Neural cell (in vitro differentiated cells): ENCODE data around the gene SDK1. TPM values are rescaled to one million over a fixed set of nuclear protein-coding genes. Genes with fewer than 3 reads are reported as not detected.

Experiments used
- H2AFZ ChIP-seq: fragments of 200-600, 300-800 bp; sonication (generic), shearing (Covaris generic); 2 replicates; pipeline ENCODE4 v1.6.0; 2014; ENCODE audit warnings: low read depth, mild to moderate bottlenecking, antibody characterized with exemption, low read length, moderate library complexity
- H3F3A ChIP-seq: fragments of 200-600 bp; shearing (Covaris generic); 2 replicates; pipeline ENCODE4 v1.6.1; 2016; ENCODE audit warnings: mild to moderate bottlenecking, moderate library complexity, mixed read lengths, antibody characterized with exemption, low read length; ENCODE audit not compliant: insufficient read depth, poor library complexity, severe bottlenecking
- H3K27ac ChIP-seq: fragments of 200-600, 300-800 bp; sonication (generic), shearing (Covaris generic); 2 replicates; pipeline ENCODE4 v1.5.1; 2014; ENCODE audit warnings: mild to moderate bottlenecking, low read length, moderate library complexity
- H3K27me3 ChIP-seq: fragments of 300-800, 200-600 bp; sonication (generic), shearing (Covaris generic); 2 replicates; pipeline ENCODE4 v1.6.0; 2014; ENCODE audit warnings: mild to moderate bottlenecking, low read depth, low read length, moderate library complexity; ENCODE audit not compliant: insufficient read depth
- H3K36me3 ChIP-seq: fragments of 300-800, 200-600 bp; sonication (generic), shearing (Covaris generic); 2 replicates; pipeline ENCODE4 v1.5.1; 2014; ENCODE audit warnings: mild to moderate bottlenecking, antibody characterized with exemption, low read length, moderate library complexity; ENCODE audit not compliant: insufficient read depth
- H3K4me2 ChIP-seq: fragments of 300-800, 200-600 bp; sonication (generic), shearing (Covaris generic); 2 replicates; pipeline ENCODE4 v1.6.0; 2014; ENCODE audit warnings: mild to moderate bottlenecking, low read length
- H3K4me3 ChIP-seq: fragments of 300-800, 200-600 bp; sonication (generic), shearing (Covaris generic); 2 replicates; pipeline ENCODE4 v1.5.1; 2014; ENCODE audit warnings: mild to moderate bottlenecking, low read length, moderate library complexity
- H3K79me2 ChIP-seq: fragments of 200-600 bp; shearing (Covaris generic); replicated peaks from 2 replicates; pipeline ENCODE4 v1.6.0; 2014; ENCODE audit warnings: mild to moderate bottlenecking, low read length, moderate library complexity; ENCODE audit not compliant: insufficient read depth
- H3K9ac ChIP-seq: fragments of 300-800, 200-600 bp; sonication (generic), shearing (Covaris generic); 2 replicates; pipeline ENCODE4 v1.6.1; 2016; ENCODE audit warnings: mild to moderate bottlenecking, low read length, mixed read lengths
- H3K9me2 ChIP-seq: fragments of 200-600 bp; shearing (Covaris generic); 2 replicates; pipeline ENCODE4 v1.6.1; 2016; ENCODE audit warnings: mild to moderate bottlenecking, low read length, mixed read lengths; ENCODE audit not compliant: insufficient read depth
- H3K9me3 ChIP-seq: fragments of 200-600, 300-800 bp; sonication (generic), shearing (Covaris generic); 2 replicates; pipeline ENCODE4 v1.6.1; 2016; ENCODE audit warnings: mild to moderate bottlenecking, mixed run types, low read length, moderate library complexity, mixed read lengths
- H4K20me1 ChIP-seq: fragments of 200-600 bp; shearing (Covaris generic); 2 replicates; pipeline ENCODE4 v1.6.1; 2016; ENCODE audit warnings: mild to moderate bottlenecking, mixed run types; ENCODE audit not compliant: insufficient read depth
- EP300 ChIP-seq: fragments of 450-650 bp; conservative IDR thresholded peaks from 2 replicates; pipeline ENCODE4 v1.6.1; 2014; ENCODE audit warnings: antibody characterized with exemption, mild to moderate bottlenecking, moderate library complexity; ENCODE audit not compliant: poor library complexity, severe bottlenecking
- EZH2 ChIP-seq: fragments of 200-600, 300-800 bp; shearing (Covaris generic), sonication (generic); IDR thresholded peaks from 2 replicates; pipeline ENCODE4 v1.6.1; 2014; ENCODE audit warnings: antibody characterized with exemption, low read length, borderline replicate concordance, mild to moderate bottlenecking; ENCODE audit not compliant: insufficient read depth, poor library complexity, severe bottlenecking
- MXI1 ChIP-seq: fragments of 450-650 bp; conservative IDR thresholded peaks from 2 replicates; pipeline ENCODE4 v1.6.1; 2014; ENCODE audit warnings: antibody characterized with exemption, mild to moderate bottlenecking; ENCODE audit not compliant: poor library complexity, severe bottlenecking
- POLR2AphosphoS5 ChIP-seq: IDR thresholded peaks from 2 replicates; pipeline ENCODE4 v1.6.1; 2012
- RAD21 ChIP-seq: fragments of 450-650 bp; conservative IDR thresholded peaks from 2 replicates; pipeline ENCODE4 v1.6.1; 2014; ENCODE audit warnings: antibody characterized with exemption, mild to moderate bottlenecking, moderate library complexity
- SMC3 ChIP-seq: fragments of 450-650 bp; conservative IDR thresholded peaks from 2 replicates; pipeline ENCODE4 v1.6.1; 2014; ENCODE audit warnings: antibody characterized with exemption, mild to moderate bottlenecking, moderate library complexity; ENCODE audit not compliant: poor library complexity
- TAF1 ChIP-seq: IDR thresholded peaks from 2 replicates; pipeline ENCODE4 v1.6.1; 2012; ENCODE audit warnings: low read depth
- polyA plus RNA-seq: library from polyadenylated mRNA; depleted of rRNA; stranded (reverse); fragments of >200 nt; gene quantifications from 2 replicates; pipeline ENCODE4 v1.2.3, GENCODE V29; 2014
- TF ChIP-seq, protein P1 (sequence below): IDR thresholded peaks from 2 replicates; pipeline ENCODE4 v1.6.1; 2012; ENCODE audit warnings: borderline replicate concordance
- TF ChIP-seq, protein P2 (sequence below): fragments of 450-650 bp; IDR thresholded peaks from 2 replicates; pipeline ENCODE4 v1.5.1; 2014; ENCODE audit warnings: antibody characterized with exemption, mild to moderate bottlenecking, moderate library complexity; ENCODE audit not compliant: poor library complexity, severe bottlenecking

SDK1 gene
- polyA plus RNA-seq, 1 donor from 2014 or later: 2.7 TPM

GRCh38 chr7:4113976-4114375 lies 812.9 kb downstream of the SDK1 start:
- Histone ChIP-seq H3F3A (no peaks in the 10 kb centered on the region), H3K9ac (no peak overlapping the region), H4K20me1 (no peaks in the 10 kb centered on the region), H3K79me2 (no peaks in the 10 kb centered on the region), H3K9me2 (no peaks in the 10 kb centered on the region), H3K9me3 (no peaks in the 10 kb centered on the region), H2AFZ (no peak overlapping the region), H3K36me3 (peaks cover 3% of the 10 kb centered on the region), H3K4me2 (no peak overlapping the region), H3K27ac (no peak overlapping the region), H3K27me3 (no peaks in the 10 kb centered on the region), H3K4me3 (no peak overlapping the region)
- no peak for TF ChIP-seq SMC3
- TF ChIP-seq TAF1: no peak
- no peak for TF ChIP-seq POLR2AphosphoS5

DNA sequence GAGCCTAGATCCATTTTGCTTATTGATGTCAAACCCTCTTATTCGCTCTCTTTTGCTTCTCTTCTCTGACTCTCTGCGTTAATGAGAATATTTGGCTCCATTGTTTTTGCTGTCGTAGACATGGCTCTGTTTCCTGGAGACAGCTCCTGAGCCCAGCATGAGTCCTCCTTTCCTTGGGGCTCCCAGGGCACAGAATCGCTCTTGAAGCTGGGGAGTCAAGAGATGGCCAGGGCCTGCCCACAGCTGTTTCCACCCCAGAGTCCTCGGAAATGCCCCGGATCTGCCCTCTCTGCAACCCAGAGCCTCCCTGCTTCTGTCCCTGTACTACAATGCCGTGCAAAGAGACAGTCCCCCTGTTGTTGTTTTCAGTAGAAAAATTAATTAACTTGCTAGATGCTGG lies 814.4 kb downstream of the SDK1 start:
- no peaks in the 10 kb centered on the region for H3K9me2 ChIP-seq
- H3K27ac ChIP-seq: no peak overlapping the region
- H2AFZ ChIP-seq: no peak overlapping the region
- H3F3A ChIP-seq: no peaks in the 10 kb centered on the region
- H3K9me3 ChIP-seq: no peaks in the 10 kb centered on the region
- H3K79me2 ChIP-seq: no peaks in the 10 kb centered on the region
- no peak overlapping the region for H3K9ac ChIP-seq
- TF ChIP-seq MXI1: no peak
- TF ChIP-seq, protein P1, sequence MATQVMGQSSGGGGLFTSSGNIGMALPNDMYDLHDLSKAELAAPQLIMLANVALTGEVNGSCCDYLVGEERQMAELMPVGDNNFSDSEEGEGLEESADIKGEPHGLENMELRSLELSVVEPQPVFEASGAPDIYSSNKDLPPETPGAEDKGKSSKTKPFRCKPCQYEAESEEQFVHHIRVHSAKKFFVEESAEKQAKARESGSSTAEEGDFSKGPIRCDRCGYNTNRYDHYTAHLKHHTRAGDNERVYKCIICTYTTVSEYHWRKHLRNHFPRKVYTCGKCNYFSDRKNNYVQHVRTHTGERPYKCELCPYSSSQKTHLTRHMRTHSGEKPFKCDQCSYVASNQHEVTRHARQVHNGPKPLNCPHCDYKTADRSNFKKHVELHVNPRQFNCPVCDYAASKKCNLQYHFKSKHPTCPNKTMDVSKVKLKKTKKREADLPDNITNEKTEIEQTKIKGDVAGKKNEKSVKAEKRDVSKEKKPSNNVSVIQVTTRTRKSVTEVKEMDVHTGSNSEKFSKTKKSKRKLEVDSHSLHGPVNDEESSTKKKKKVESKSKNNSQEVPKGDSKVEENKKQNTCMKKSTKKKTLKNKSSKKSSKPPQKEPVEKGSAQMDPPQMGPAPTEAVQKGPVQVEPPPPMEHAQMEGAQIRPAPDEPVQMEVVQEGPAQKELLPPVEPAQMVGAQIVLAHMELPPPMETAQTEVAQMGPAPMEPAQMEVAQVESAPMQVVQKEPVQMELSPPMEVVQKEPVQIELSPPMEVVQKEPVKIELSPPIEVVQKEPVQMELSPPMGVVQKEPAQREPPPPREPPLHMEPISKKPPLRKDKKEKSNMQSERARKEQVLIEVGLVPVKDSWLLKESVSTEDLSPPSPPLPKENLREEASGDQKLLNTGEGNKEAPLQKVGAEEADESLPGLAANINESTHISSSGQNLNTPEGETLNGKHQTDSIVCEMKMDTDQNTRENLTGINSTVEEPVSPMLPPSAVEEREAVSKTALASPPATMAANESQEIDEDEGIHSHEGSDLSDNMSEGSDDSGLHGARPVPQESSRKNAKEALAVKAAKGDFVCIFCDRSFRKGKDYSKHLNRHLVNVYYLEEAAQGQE: no peak
- TF ChIP-seq TAF1: no peak
- no peak for TF ChIP-seq POLR2AphosphoS5
- TF ChIP-seq RAD21: no peak
- no peak for TF ChIP-seq SMC3
- TF ChIP-seq EZH2: no peak
- TF ChIP-seq EP300: no peak
- TF ChIP-seq, protein P2, sequence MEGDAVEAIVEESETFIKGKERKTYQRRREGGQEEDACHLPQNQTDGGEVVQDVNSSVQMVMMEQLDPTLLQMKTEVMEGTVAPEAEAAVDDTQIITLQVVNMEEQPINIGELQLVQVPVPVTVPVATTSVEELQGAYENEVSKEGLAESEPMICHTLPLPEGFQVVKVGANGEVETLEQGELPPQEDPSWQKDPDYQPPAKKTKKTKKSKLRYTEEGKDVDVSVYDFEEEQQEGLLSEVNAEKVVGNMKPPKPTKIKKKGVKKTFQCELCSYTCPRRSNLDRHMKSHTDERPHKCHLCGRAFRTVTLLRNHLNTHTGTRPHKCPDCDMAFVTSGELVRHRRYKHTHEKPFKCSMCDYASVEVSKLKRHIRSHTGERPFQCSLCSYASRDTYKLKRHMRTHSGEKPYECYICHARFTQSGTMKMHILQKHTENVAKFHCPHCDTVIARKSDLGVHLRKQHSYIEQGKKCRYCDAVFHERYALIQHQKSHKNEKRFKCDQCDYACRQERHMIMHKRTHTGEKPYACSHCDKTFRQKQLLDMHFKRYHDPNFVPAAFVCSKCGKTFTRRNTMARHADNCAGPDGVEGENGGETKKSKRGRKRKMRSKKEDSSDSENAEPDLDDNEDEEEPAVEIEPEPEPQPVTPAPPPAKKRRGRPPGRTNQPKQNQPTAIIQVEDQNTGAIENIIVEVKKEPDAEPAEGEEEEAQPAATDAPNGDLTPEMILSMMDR: no peak
- H4K20me1 ChIP-seq: no peaks in the 10 kb centered on the region
- H3K4me3 ChIP-seq: no peak overlapping the region
- H3K36me3 ChIP-seq: peaks cover 2% of the 10 kb centered on the region
- H3K4me2 ChIP-seq: no peak overlapping the region
- no peaks in the 10 kb centered on the region for H3K27me3 ChIP-seq

- H3K27me3 ChIP-seq: no peaks in the 10 kb centered on the region
- no peak for TF ChIP-seq RAD21
- TF ChIP-seq TAF1: no peak
- TF ChIP-seq, protein P2: no peak
- TF ChIP-seq MXI1: no peak
- TF ChIP-seq EP300: no peak
- TF ChIP-seq POLR2AphosphoS5: no peak
- TF ChIP-seq, protein P1: no peak
- TF ChIP-seq EZH2: no peak
- no peak for TF ChIP-seq SMC3
- no peaks in the 10 kb centered on the region for H3F3A ChIP-seq
- no peaks in the 10 kb centered on the region for H3K36me3 ChIP-seq
- H3K9ac ChIP-seq: no peak overlapping the region
- no peaks in the 10 kb centered on the region for H3K9me3 ChIP-seq
- H3K79me2 ChIP-seq: no peaks in the 10 kb centered on the region
- no peaks in the 10 kb centered on the region for H3K9me2 ChIP-seq
- H4K20me1 ChIP-seq: no peaks in the 10 kb centered on the region
- no peak overlapping the region for H3K4me2 ChIP-seq
- H3K27ac ChIP-seq: no peak overlapping the region
- H2AFZ ChIP-seq: no peak overlapping the region
- no peak overlapping the region for H3K4me3 ChIP-seq
Observed at GRCh38 chr7:4115941-4116610, 815.0 kb downstream of the SDK1 start.
